Transverse colon (tissue), 4 donors: ENCODE results near the gene MYO1A. TPM values are rescaled to one million over a fixed set of nuclear protein-coding genes. Genes with fewer than 3 reads are reported as not detected.
A peak's percentile ranks its signal among the peaks of the same experiment; 100 is the strongest.

ENCODE experiments used
- DNase-seq: peaks from one replicate; pipeline ENCODE4 v3.0.0-alpha.2; 2019
- H3K27ac ChIP-seq, 4 donors: fragments of 200-600 bp; sonication (generic); 2 replicates each; pipeline ENCODE4 v1.5.1; 2016 to 2018; ENCODE audit warnings: inconsistent platforms in 4 of 4
- H3K27me3 ChIP-seq: fragments of 200-600 bp; sonication (generic); 2 replicates; pipeline ENCODE4 v1.5.1; 2017; ENCODE audit warnings: inconsistent platforms
- H3K36me3 ChIP-seq, 4 donors: fragments of 200-600 bp; sonication (generic); 2 replicates each; pipeline ENCODE4 v1.5.1; 2017 to 2019; ENCODE audit warnings: inconsistent platforms in 4 of 4
- H3K4me1 ChIP-seq, 4 donors: fragments of 200-600 bp; sonication (generic); 2 replicates each; pipeline ENCODE4 v1.5.1; 2017 to 2020; ENCODE audit warnings: inconsistent platforms in 4 of 4
- H3K4me3 ChIP-seq, 4 donors: fragments of 200-600 bp; sonication (generic); 1 replicate in 1 of 4; 2 replicates in 3 of 4; pipeline versions ENCODE4 v1.5.1 to v1.6.1; 2017 to 2019; ENCODE audit warnings: inconsistent platforms in 4 of 4
- H3K9me3 ChIP-seq, 2 donors: fragments of 200-600 bp; sonication (generic); 2 replicates each; pipeline ENCODE4 v1.5.1; 2017 to 2019; ENCODE audit warnings: inconsistent platforms in 2 of 2
- EP300 ChIP-seq: sonication (generic); formaldehyde crosslinking; IDR thresholded peaks from one replicate; pipeline ENCODE4 v1.6.1; 2017; ENCODE audit warnings: antibody characterized with exemption, low read depth
- POLR2A ChIP-seq: fragments of 450-650 bp; IDR thresholded peaks from one replicate; pipeline ENCODE4 v1.6.1; 2016; ENCODE audit warnings: antibody characterized with exemption, mild to moderate bottlenecking, moderate library complexity
- POLR2AphosphoS5 ChIP-seq, 3 donors: sonication (generic); formaldehyde crosslinking; IDR thresholded peaks; one replicate each; pipeline ENCODE4 v1.6.1; 2016; ENCODE audit warnings: antibody characterized with exemption in 3 of 3
- WGBS, 2 donors: methylation state at CpG; one replicate each; pipeline ENCODE4 v1.1.5; 2018; ENCODE audit warnings: low coverage in 1 of 2; 5-methylcytosine and 5-hydroxymethylcytosine counted together
- in situ Hi-C, 4 donors: fragments of 200-750 bp; cut with MboI; loops; one replicate each; pipeline versions ENCODE4 v1.15.0 to v1.15.1; 2017; ENCODE audit warnings: low sequenced_read_pairs in 3 of 4, low pct_ligation_motif_present in 1 of 4, low pct_unique_long_range_greater_than_20kb in 1 of 4
- intact Hi-C: fragments of 100-400 bp; cut with DNase I; formaldehyde crosslinking; loops from one replicate; pipeline ENCODE4 v1.15.1; 2023; ENCODE audit warnings: low total_unique reads
- total RNA-seq, 4 donors: library from RNA; depleted of rRNA; stranded (reverse); fragments of >200 nt; gene quantifications; one replicate each; pipeline ENCODE4 v1.1.0, GENCODE V29; 2016
- TF ChIP-seq, protein P1 (sequence below), 5 experiments: fragments of 200-600 bp in 3 of 5; fragments of 450-650 bp in 2 of 5; sonication (generic) in 3 of 5; IDR thresholded peaks; 1 replicate in 2 of 5; 2 replicates in 3 of 5; pipeline ENCODE4 v1.5.1; 2016 to 2017; ENCODE audit warnings: antibody characterized with exemption in 5 of 5, inconsistent platforms in 3 of 5, mild to moderate bottlenecking in 2 of 5, moderate library complexity in 1 of 5

Gene MYO1A
- total RNA-seq, 4 donors from 2014 or later: 118 to 234 (median 184) TPM

DNA sequence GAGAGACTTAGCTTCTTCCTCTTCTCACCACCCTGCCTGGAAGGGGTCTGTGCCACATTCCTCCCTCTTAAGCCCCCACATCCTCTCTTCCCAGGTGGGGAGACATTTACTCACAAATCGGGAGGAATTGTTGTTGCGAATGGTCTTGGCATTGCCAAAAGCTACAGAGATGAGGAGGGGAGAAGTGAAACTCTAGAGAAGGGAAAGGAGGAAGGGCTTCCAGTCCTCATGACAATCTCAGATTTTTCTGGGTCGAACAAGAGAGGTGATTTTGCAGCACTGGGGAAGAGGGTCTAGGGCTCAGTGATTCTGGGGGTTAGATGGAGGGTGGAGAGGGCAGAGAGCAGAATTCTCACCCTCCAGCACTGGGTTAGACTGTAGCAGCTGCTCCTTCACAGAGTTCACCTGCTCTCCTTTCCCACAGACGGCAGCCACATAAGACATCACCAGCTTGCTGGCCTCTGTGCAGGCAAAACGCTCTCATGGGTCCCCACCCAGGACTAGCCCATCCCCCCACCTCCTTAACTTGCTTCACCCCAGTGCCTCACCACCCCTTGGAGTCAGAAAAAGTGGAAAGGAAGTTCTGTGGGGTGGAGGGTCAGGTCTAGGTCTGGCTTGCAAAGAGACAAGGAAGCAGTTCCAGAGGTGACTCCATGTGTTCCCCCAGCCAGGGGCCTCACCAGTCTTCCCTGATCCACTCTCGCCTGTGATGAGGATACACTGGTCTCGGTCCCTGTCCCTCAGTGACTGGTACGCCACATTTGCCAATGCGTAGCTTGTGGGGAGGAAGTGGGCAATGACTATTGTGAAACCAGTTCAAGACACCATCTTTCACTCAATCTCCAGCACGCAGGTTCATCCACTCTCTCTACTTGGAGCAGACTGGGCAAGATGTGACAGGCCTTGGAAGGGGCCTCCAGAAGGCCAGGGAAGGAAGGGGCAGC is 2.7 kb downstream of the MYO1A start:
- Histone ChIP-seq H3K9me3 (no peaks in the 10 kb centered on the region), H3K27me3 (no peaks in the 10 kb centered on the region), H3K4me1 (peaks cover 7 to 30% (median 26%) of the 10 kb centered on the region in 4 donors), H3K36me3 (peaks cover 0 to 8% (median 0%) of the 10 kb centered on the region in 4 donors), H3K27ac (peak overlapping the region in 1 of 4 donors; percentile 80), H3K4me3 (no peak overlapping the region)
- TF ChIP-seq EP300 (no peak), POLR2AphosphoS5 (IDR thresholded peaks at IDR 0.05) (no peak), POLR2A (no peak)
- TF ChIP-seq, protein P1, sequence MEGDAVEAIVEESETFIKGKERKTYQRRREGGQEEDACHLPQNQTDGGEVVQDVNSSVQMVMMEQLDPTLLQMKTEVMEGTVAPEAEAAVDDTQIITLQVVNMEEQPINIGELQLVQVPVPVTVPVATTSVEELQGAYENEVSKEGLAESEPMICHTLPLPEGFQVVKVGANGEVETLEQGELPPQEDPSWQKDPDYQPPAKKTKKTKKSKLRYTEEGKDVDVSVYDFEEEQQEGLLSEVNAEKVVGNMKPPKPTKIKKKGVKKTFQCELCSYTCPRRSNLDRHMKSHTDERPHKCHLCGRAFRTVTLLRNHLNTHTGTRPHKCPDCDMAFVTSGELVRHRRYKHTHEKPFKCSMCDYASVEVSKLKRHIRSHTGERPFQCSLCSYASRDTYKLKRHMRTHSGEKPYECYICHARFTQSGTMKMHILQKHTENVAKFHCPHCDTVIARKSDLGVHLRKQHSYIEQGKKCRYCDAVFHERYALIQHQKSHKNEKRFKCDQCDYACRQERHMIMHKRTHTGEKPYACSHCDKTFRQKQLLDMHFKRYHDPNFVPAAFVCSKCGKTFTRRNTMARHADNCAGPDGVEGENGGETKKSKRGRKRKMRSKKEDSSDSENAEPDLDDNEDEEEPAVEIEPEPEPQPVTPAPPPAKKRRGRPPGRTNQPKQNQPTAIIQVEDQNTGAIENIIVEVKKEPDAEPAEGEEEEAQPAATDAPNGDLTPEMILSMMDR (IDR thresholded peaks at IDR 0.05): no peak
- intact Hi-C loops: no loop called here
- WGBS, 2 donors: 61 to 64% methylated on average over 3 to 10 of the region's 10 CpGs
- in situ Hi-C loops: no loop called here
- no peak for DNase-seq

DNA sequence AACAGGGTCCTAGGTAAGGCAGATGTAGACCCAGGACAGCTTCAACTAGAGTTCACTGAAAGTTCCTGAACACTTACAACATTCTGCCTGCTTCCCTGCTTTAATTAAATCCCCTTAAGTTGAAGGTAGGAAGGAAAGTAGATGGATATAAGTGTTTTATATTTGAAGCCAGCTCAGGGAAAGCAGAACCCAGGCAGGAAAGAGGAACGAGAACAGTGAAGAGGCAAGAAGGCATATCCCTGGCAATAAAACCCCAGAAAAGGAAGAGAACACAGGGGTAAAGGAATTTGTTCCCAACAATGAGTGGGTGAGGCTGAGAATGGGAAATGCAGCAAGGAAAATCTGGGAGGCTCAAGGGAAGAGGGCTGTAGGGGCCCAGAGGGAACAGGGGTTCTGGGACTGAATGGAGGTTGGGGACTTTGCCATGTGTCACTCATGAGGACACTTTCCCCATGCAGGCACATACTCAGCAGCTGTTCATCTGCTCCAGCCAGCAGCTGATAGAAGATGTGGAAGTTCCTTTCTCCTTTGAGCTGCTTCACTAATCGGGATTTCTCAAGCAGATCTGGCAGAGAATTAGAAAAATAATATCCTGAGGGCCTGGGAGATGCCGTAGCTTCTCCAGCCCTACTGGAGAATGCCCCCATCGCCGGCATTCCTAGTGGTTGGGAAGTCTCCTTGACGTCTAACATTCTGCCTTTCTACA is 3.7 kb downstream of the MYO1A start:
- intact Hi-C loops (no loop called here), in situ Hi-C loops (no loop called here)
- H3K4me1 ChIP-seq: peaks cover 7 to 30% (median 26%) of the 10 kb centered on the region in 4 donors
- WGBS, 2 donors: 60 to 74% methylated on average over 2 to 6 of the region's 6 CpGs
- no peaks in the 10 kb centered on the region for H3K27me3 ChIP-seq
- H3K36me3 ChIP-seq: peaks cover 0 to 8% (median 0%) of the 10 kb centered on the region in 4 donors
- TF ChIP-seq EP300 (no peak), POLR2AphosphoS5 (IDR thresholded peaks at IDR 0.05) (no peak), POLR2A (no peak)
- TF ChIP-seq, protein P1 (IDR thresholded peaks at IDR 0.05): no peak
- no peaks in the 10 kb centered on the region for H3K9me3 ChIP-seq
- no peak overlapping the region for H3K27ac ChIP-seq
- H3K4me3 ChIP-seq: no peak overlapping the region
- no peak for DNase-seq

DNA sequence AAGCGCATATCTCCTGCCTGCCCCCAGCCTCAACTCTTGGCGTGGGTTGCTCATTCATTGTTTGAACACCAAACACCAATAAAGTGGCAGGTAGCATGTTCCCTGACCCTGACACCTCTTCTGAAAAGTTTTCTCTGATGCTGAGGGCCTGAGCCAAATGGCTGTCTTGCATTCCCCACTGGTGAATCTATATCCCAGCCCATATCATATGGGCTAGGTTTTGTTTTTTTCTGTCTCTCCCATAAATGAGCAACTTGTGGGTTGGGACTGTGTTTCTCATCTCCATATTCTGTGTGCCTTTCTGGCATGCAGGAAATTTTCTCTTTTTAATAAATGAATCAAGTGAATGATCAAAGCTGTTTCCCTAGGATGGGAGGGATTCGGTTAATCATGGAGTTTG is 5.0 kb downstream of the MYO1A start:
- Histone ChIP-seq H3K4me3 (no peak overlapping the region), H3K9me3 (no peaks in the 10 kb centered on the region), H3K36me3 (peaks cover 0 to 8% (median 0%) of the 10 kb centered on the region in 4 donors), H3K27ac (no peak overlapping the region), H3K4me1 (peaks cover 7 to 18% (median 18%) of the 10 kb centered on the region in 4 donors), H3K27me3 (no peaks in the 10 kb centered on the region)
- no peak for TF ChIP-seq POLR2AphosphoS5 (IDR thresholded peaks at IDR 0.05)
- in situ Hi-C loops: no loop called here
- DNase-seq: no peak
- 94 to 100% methylated on average over 2 to 3 of the region's 3 CpGs for WGBS, 2 donors
- intact Hi-C loops: no loop called here

DNA sequence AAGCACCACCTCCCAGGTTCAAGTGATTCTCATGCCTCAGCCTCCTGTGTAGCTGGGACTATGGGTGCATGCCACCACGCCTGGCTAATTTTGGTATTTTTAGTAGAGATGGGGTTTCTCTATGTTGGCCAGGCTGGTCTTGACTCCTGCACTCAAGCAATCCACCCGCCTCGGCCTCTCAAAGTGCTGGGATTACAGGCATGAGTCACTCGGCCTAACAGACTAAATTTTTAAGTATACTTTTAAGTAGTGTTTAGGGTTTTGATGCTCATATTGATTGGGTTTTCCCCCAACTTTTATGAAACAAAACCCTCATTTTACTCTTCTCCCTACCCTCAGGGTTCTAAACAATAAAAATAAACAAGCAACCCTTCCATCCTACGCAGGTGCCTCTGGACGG is 5.5 kb downstream of the MYO1A start:
- Histone ChIP-seq H3K9me3 (no peaks in the 10 kb centered on the region), H3K36me3 (peaks cover 0 to 8% (median 0%) of the 10 kb centered on the region in 4 donors), H3K27ac (no peak overlapping the region), H3K4me3 (no peak overlapping the region), H3K27me3 (no peaks in the 10 kb centered on the region), H3K4me1 (peaks cover 7 to 18% (median 18%) of the 10 kb centered on the region in 4 donors)
- WGBS, 2 donors: 80 to 100% methylated on average over 2 to 6 of the region's 6 CpGs
- no peak for DNase-seq
- TF ChIP-seq POLR2A (no peak), EP300 (no peak), POLR2AphosphoS5 (IDR thresholded peaks at IDR 0.05) (no peak)
- TF ChIP-seq, protein P1 (IDR thresholded peaks at IDR 0.05): no peak
- in situ Hi-C loops (no loop called here), intact Hi-C loops (no loop called here)
